Skin of body (tissue), 2 donors: ENCODE results near the gene S100B. TPM values are rescaled to one million over a fixed set of nuclear protein-coding genes. Genes with fewer than 3 reads are reported as not detected.
"Not testable (repeated sequence)": the region's sequence is repeated elsewhere in the genome, so short reads cannot be mapped to it uniquely, and the experiment has no call there.

ENCODE experiments used
- DNase-seq: peaks from one replicate; lab custom pipeline; 2025; lab: John Stamatoyannopoulos, UW
- total RNA-seq: library from RNA; depleted of rRNA; stranded (reverse); fragments of >200 nt; gene quantifications from one replicate; pipeline ENCODE4 v1.2.3, GENCODE V29; 2014

Gene S100B
- total RNA-seq, 1 donor from 2014 or later = 22.7 TPM

DNA sequence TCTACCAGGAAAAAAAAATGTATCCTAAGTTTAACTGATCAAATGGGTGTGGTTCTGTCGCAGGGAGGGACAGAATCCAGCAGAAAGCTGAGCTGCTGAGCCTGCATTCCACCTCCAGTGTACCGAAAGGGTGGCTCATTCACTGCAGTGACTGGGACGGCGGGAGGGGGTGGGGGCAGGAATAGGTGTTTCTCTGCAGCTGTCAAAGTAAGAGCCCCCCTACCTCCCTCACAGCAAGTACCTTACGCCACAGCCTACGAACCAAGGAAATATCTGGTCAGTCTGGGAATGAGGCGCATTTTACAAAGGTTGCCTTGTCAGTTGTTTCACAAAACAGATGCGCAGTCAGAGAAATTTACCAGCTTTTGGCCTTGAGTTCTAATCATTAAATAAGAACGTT lies 1.7 kb downstream of the S100B start:
- DNase-seq = no peak

DNA sequence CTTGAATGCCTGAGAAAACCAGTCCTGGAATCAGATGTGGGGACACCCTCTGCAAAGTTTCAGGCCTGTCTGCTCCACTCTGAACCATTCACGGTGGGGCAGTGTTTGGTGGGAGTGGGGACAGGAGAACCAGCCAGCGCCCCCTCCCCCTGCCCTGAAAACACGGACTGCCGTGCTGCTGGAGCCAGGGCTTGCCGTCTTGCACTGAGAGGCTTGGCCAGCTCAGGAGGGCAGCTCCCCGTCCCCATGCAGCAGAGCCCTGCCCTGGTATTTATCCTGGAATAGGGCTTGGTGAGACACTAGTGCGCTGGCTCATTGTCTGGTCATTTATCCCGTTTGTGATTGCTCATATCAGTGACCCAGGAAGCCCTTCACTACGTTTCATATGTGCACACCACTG lies 3.9 kb downstream of the S100B start:
- no peak for DNase-seq

GRCh38 chr21:46600305-46600704 lies 4.6 kb downstream of the S100B start:
- no peak for DNase-seq

- peak; percentile 49 for DNase-seq
Observed at GRCh38 chr21:46598581-46599572, 6.0 kb downstream of the S100B start.

DNA sequence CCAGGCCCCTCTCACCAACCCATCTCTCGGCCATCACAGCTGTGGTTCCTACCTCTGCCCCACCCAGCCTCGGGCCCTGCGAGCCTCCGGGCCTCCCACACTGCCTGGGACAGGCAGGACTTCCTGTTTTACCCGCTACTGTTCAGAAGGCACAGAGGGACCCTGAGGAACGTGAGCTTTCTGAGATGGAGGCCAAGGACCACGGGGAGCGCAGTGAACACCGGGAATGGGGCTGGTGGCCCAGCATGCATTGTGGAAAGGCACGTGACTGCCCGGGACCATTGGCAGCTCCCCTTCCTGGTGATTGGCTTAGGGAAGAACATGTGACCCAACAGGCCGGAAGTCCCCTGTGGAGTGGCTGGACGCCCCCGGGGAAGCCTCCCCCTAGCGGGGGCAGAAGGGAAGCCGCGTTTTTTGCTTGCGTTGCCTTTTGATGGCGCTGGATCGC lies 7.0 kb downstream of the S100B start:
- no peak for DNase-seq

DNA sequence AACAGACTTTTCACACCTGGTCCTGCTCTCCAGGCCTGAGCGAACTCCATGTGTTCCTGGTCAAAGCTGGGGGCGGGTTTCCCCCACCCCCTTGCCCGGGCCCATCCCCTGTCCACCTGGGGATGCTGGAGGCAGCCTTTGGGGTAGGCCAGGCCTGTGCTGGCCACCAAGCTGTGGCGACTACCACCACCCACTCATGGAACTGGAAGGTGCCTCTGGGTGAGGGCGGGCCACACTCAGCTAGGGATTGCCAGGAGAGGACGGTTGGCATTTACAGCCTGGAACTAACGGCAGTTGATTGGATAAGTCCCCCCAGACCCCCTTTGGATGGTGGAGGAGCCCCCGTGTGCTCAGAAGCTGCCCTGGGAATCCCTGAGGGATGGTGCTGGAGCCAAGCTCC lies 7.9 kb downstream of the S100B start:
- no peak for DNase-seq

- DNase-seq = no peak
Observed at GRCh38 chr21:46596201-46596600, 8.7 kb downstream of the S100B start.

- no peak for DNase-seq
Observed at GRCh38 chr21:46594276-46594675, 10.6 kb downstream of the S100B start.

DNA sequence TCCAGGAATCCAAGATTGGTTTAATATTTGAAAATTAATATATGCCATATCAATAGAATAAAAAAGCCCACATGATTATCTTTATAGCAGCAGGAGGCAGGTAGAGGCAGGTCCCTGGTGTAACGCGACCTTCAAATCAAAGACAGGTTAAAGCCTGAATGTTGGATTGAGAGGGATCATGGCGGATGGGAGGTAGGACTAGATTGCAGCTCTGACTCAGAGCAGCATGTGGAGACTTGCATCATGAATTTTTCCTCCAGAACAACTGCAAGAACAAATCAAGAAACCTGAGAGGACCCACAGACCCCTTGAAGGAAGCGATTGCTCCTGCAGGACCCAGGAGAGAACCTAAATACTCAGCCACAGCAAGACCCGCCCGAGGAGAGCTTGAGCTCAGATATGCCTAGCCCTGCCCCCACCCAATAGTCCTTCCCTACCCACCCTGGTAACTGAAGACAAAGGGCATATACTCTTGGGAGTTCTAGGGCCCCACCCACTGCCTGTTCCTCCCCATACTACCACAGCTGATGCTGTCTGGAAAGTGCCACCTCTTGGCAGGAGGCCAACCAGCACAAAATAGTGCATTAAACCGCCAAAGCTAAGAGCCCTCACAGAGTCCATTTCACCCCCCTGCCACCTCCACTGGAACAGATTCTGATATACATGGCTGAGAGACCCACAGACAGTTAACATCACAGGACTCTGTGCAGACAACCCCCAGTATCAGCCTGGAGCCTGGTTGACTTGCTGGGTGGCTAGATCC lies 19.5 kb downstream of the S100B start:
- no peak for DNase-seq

DNA sequence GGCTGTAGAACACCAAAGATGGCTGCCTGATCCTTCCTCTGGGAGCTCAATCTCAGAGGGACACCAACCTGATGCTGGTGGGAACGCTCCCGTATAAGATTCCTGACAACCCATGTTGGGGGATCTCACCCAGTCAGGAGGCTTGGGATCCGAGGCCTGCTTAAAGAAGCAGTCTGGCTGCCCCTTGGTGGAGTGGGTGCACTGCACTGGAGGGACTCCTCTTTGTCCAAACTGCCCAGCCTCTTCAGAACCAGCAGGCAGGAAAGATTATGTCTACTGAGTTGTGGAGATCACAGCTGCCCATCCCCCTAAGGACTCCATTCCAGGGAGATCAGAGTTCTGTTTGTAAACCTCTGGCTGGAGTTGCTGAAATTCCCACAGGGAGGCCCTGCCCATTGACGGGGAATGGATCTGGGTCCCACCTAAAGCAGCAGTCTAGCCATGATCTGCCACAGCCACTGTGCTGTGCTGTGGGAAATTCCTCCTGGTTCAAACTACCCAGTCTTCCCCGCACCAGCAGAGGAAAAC lies 23.0 kb downstream of the S100B start:
- DNase-seq = no peak

GRCh38 chr21:46579394-46579793 lies 25.5 kb downstream of the S100B start:
- not testable (repeated sequence) for DNase-seq

- DNase-seq = not testable (repeated sequence)
Observed at GRCh38 chr21:46577786-46578185, 27.1 kb downstream of the S100B start.

DNA sequence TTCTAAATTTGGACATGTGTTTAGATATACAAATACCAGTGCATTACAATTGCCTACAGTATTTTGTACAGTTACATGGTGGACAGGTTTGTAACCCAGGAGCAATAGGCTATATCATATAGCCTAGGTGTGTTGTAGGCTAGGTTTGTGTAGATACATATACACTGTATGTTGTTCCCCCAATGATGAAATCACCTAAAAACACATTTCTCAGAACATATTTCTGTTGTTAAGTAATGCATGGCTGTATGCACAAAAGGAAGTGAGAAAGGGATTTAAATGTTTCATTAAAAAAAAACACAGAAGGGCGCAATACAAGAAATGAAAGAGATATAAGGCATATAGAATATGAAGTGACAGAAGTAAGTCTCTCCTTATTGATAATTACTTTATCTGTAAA lies 32.0 kb downstream of the S100B start:
- no peak for DNase-seq

DNA sequence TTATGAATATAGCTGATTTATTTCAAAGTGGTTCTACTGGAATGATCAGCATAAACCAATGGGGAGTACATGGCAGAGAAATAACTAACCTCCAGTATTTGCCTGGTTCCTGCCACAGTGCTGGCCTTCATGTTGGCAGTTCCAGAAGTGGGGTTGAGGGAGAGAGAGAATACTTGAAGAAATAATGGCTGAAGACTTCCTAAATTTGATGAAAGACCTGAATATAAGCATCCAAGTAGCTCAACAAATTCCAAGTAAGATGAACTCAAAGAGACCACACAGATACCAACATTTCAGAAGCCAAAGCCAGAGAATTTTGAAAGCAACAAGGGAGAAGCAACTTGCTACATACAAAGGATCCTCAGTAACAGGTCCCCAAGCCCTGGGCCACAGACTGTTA lies 34.3 kb downstream of the S100B start:
- no peak for DNase-seq

- no peak for DNase-seq
Observed at GRCh38 chr21:46570119-46570518, 34.8 kb downstream of the S100B start.

DNA sequence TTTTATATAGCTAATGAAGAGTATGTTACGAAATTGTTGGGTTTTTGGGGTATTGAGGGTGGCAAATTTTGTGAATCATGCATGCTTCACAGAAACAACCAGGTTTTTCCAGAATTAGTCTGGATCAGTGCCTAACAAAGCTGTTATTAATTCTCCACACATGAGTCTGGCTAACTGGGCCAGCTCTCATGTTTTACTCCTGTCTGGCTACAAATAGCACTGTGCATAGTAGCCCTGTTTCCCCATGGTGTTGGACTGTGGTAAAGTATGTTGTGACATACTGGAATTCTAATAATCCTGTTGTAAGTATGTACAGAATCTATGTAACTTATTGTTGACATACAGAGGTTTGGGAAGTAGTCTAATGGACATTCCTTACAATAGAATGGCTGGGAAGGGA lies 35.8 kb downstream of the S100B start:
- DNase-seq = no peak

- DNase-seq = no peak
Observed at GRCh38 chr21:46568562-46568961, 36.3 kb downstream of the S100B start.

DNA sequence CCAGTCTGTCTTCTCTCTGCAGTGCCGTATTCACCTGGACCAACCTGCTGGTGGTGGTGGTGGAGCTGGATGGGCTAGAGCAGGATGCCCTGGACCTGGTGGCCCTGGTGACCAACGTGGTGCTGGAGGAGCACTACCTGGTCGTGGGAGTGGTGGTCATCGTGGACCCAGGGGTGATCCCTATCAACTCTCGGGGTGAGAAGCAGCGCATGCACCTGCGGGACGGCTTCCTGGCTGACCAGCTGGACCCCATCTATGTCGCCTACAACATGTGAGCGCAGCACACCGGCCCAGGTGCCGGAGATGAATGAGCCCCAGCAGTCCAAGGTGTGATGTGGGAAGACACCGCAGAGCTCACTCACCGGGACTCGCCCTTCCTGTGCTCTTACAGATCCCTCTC lies 37.5 kb downstream of the S100B start:
- no peak for DNase-seq

DNA sequence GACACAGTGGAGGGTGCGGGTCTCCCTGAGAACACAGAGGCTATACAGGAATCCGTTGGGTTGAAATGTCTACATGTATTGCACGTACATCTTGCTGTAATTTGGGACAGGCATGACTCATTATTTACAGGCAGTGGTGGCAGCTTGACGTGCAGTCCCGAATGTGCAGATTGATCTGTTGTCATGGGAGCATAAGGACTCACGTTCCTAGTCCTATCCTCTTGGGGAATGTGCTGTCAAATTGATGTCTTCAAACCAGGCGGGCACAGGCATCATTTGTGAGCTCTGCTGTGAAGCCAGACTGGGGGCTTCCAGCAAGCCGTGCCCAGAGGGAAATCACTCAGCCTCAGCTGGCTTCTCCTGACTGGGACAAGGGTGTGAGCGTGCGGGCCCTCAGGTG lies 40.5 kb downstream of the S100B start:
- peak; percentile 59 for DNase-seq

DNA sequence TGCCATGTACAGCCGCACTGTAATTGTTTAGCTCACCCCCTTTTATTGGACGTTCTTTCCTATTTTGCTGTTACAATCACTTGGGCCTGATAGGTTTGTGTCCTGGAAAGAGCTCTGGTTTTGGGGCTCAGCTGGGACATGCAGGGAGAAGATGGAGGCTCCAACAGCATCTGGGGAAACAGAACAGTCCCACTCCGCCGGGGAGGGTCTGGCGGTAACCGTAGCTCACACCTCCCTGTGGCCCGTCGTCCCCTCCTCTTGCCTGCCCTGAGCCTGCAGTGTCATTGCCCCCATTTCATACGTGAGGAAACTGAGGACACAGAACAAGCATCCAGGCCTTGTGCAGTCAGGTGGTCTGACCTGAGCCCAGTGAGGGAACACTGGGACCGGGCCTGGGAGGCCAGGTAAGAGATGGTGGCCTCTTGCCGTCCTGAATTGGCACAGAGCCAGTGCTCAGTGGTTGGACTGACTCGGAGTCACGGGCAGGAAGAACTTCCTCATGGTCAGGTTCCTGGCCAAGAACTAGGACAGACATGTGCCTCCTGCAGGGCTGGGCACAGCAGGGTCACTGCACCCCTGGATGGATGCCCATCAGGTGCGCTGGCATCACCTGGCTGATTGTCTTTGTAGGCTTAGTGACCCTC lies 41.8 kb downstream of the S100B start:
- DNase-seq = no peak

GRCh38 chr21:46562472-46562871 lies 42.4 kb downstream of the S100B start:
- DNase-seq = no peak
